Panc1 (cell line): ENCODE measurements around the gene LRRIQ1. TPM values are rescaled to one million over a fixed set of nuclear protein-coding genes. Genes with fewer than 3 reads are reported as not detected.

Experiments used
- ATAC-seq: fragments of 200-7000 bp; cut with Tn5 transposase; 2 replicates; pipeline ENCODE4 v1.9.1; 2020; ENCODE audit warnings: mild to moderate bottlenecking, moderate library complexity
- BruUV-seq: library from RNA; stranded (reverse); fragments of 400-500 nt; replicated peaks from 2 replicates; lab custom pipeline; 2021; lab: Mats Ljungman, UMichigan
- CTCF ChIA-PET: fragments of 300-600 bp; sonication (Branson Sonifier 250); formaldehyde crosslinking; loops from one replicate; lab custom pipeline; 2022; ENCODE audit warnings: antibody characterized with exemption; lab: Charles Lee
- POLR2A ChIA-PET: fragments of 300-600 bp; sonication (Branson Sonifier 250); formaldehyde crosslinking; loops from one replicate; lab custom pipeline; 2022; ENCODE audit warnings: antibody characterized with exemption; lab: Charles Lee
- DNase-seq: peaks from one replicate; pipeline ENCODE4 v3.0.0-alpha.2; 2010; ENCODE audit warnings: low read depth, low spot score
- H3K27ac ChIP-seq: 2 replicates; pipeline ENCODE4 v1.5.1; 2011; ENCODE audit warnings: mild to moderate bottlenecking, low read length, inconsistent platforms
- H3K27me3 ChIP-seq: fragments of 200-500 bp; sonication (Bioruptor generic); 2 replicates; pipeline ENCODE4 v1.6.0; 2014; ENCODE audit warnings: low read length, inconsistent platforms; ENCODE audit not compliant: control insufficient read depth, insufficient read depth
- H3K36me3 ChIP-seq: fragments of 200-500 bp; sonication (Bioruptor generic); 2 replicates; pipeline ENCODE4 v1.5.1; 2014; ENCODE audit warnings: inconsistent platforms, mild to moderate bottlenecking, low read length, moderate library complexity; ENCODE audit not compliant: control insufficient read depth, insufficient read depth
- H3K4me1 ChIP-seq: 2 replicates; pipeline ENCODE4 v1.5.1; 2011; ENCODE audit warnings: inconsistent platforms, mild to moderate bottlenecking, low read length, moderate library complexity; ENCODE audit not compliant: control insufficient read depth, insufficient read depth
- H3K4me3 ChIP-seq, 2 experiments: 2 replicates each; pipeline ENCODE4 v1.5.1; 2011 to 2012; ENCODE audit warnings: low read depth in 2 of 2, low read length in 2 of 2, mild to moderate bottlenecking in 2 of 2, inconsistent platforms in 1 of 2, moderate library complexity in 1 of 2
- H3K9me3 ChIP-seq: fragments of 200-500 bp; sonication (Bioruptor generic); 2 replicates; pipeline ENCODE4 v1.5.1; 2014; ENCODE audit warnings: low read depth, mild to moderate bottlenecking, inconsistent platforms, low read length, moderate library complexity; ENCODE audit not compliant: control insufficient read depth, insufficient read depth
- CTCF ChIP-seq: fragments of 450-650 bp; IDR thresholded peaks from 2 replicates; pipeline ENCODE4 v1.5.1; 2017; ENCODE audit warnings: mild to moderate bottlenecking
- POLR2AphosphoS5 ChIP-seq: IDR thresholded peaks from 2 replicates; pipeline ENCODE4 v1.6.1; 2012; ENCODE audit warnings: mild to moderate bottlenecking, low read depth, low read length, moderate library complexity
- REST ChIP-seq, 2 experiments: IDR thresholded peaks; 2 replicates each; pipeline ENCODE4 v1.6.1; 2011 to 2012; ENCODE audit warnings: low read depth in 2 of 2, control low read depth in 1 of 2, low read length in 1 of 2, mild to moderate bottlenecking in 1 of 2, moderate library complexity in 1 of 2; ENCODE audit not compliant: insufficient read depth in 1 of 2
- SIN3A ChIP-seq: IDR thresholded peaks from 2 replicates; pipeline ENCODE4 v1.6.1; 2012; ENCODE audit warnings: low read depth, mild to moderate bottlenecking, low read length, moderate library complexity, borderline replicate concordance; ENCODE audit not compliant: insufficient read depth
- TCF7L2 ChIP-seq: IDR thresholded peaks from 2 replicates; pipeline ENCODE4 v1.6.1; 2011; ENCODE audit warnings: mild to moderate bottlenecking, low read depth, low read length, inconsistent platforms
- in situ Hi-C: cut with HindIII; loops from 2 replicates; pipeline ENCODE4 v1.10.0; 2016; ENCODE audit warnings: low sequenced_read_pairs, low pct_unique_long_range_greater_than_20kb
- intact Hi-C: fragments of 100-400 bp; cut with micrococcal nuclease; formaldehyde crosslinking; loops from one replicate; pipeline ENCODE4 v1.10.0; 2022; ENCODE audit not compliant: unreplicated experiment
- total RNA-seq: library from RNA; stranded (reverse); gene quantifications from one replicate; pipeline ENCODE4 v1.2.1, GENCODE V29; 2021; ENCODE audit not compliant: unreplicated experiment

Gene LRRIQ1
- total RNA-seq, 1 experiment from 2014 or later = 0.15 TPM

- no peak for ATAC-seq
Measured at GRCh38 chr12:85017618-85018017, 18.5 kb upstream of the LRRIQ1 start.

DNA sequence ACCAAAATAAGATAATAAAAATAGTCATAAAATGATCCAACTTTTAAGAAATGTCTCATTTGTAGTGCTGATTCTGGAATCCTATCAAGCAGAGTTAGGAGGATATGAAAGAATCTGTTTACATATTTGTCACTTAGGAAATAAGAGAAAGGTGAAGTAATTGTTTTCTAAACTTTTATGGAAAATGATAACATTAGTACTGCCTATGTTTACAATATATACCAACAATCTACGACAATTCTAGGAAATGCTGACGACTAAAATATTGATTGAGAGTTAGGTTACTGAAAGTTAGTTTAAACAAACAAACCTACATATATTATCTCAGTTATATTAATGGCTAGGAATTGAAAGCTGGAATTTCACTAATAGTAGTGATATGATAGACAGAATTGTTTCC lies 18.1 kb upstream of the LRRIQ1 start:
- DNase-seq (no peak), ATAC-seq (no peak)
- H3K9me3 ChIP-seq = no peaks in the 10 kb centered on the region
- no peaks in the 10 kb centered on the region for H3K4me1 ChIP-seq
- CTCF ChIA-PET = no interaction called here
- no peaks in the 10 kb centered on the region for H3K27me3 ChIP-seq
- TF ChIP-seq POLR2AphosphoS5 = no peak
- no peak for TF ChIP-seq CTCF
- no peak for TF ChIP-seq SIN3A
- BruUV-seq = no TSS peak
- no peak overlapping the region for H3K4me3 ChIP-seq
- POLR2A ChIA-PET = no interaction called here
- no peaks in the 10 kb centered on the region for H3K36me3 ChIP-seq
- H3K27ac ChIP-seq = no peak overlapping the region
- in situ Hi-C loops = no loop called here
- intact Hi-C loops = no loop called here

More at GRCh38 chr12:85017618-85018017, 18.5 kb upstream of the LRRIQ1 start:
- Histone ChIP-seq H3K27ac (no peak overlapping the region), H3K4me1 (no peaks in the 10 kb centered on the region), H3K36me3 (no peaks in the 10 kb centered on the region), H3K27me3 (no peaks in the 10 kb centered on the region), H3K4me3 (no peak overlapping the region), H3K9me3 (no peaks in the 10 kb centered on the region)
- ChIA-PET CTCF (no interaction called here), POLR2A (no interaction called here)
- TF ChIP-seq CTCF (no peak), TCF7L2 (no peak), SIN3A (no peak), REST (IDR thresholded peaks at IDR 0.05; ENCODE audit: insufficient read depth in 1 of 2, low read depth in 2 of 2, low read length in 1 of 2) (no peak), POLR2AphosphoS5 (no peak)
- in situ Hi-C loops (no loop called here), intact Hi-C loops (no loop called here)
- no peak for DNase-seq
- BruUV-seq = no TSS peak
